Ovary (tissue), 9 donors: ENCODE data around the gene LAMC1. TPM values are rescaled to one million over a fixed set of nuclear protein-coding genes. Genes with fewer than 3 reads are reported as not detected.
A peak's percentile ranks its signal among the peaks of the same experiment; 100 is the strongest.

ENCODE experiments used
- DNase-seq, 5 donors: peaks; one replicate each; pipeline ENCODE4 v3.0.0-alpha.2; 2019 to 2020
- H3K27ac ChIP-seq, 2 donors: fragments of 200-600 bp; one replicate each; pipeline versions ENCODE4 v1.5.1 to v1.8.0; 2019 to 2022
- H3K27me3 ChIP-seq: fragments of 200-600 bp; one replicate; pipeline ENCODE4 v1.8.0; 2022
- H3K36me3 ChIP-seq: fragments of 200-600 bp; sonication (generic); one replicate; pipeline ENCODE4 v1.5.1; 2019
- H3K4me1 ChIP-seq: one replicate; pipeline ENCODE4 v1.8.1; 2013; ENCODE audit warnings: mild to moderate bottlenecking, moderate library complexity; ENCODE audit not compliant: insufficient read depth
- H3K4me3 ChIP-seq: fragments of 200-600 bp; sonication (generic); one replicate; pipeline ENCODE4 v1.5.1; 2017
- H3K9me3 ChIP-seq, 2 donors: fragments of 200-600 bp in 1 of 2; sonication (generic) in 1 of 2; one replicate each; pipeline versions ENCODE4 v1.5.1 to v1.8.1; 2013 to 2019; ENCODE audit warnings: mild to moderate bottlenecking in 1 of 2, moderate library complexity in 1 of 2
- EP300 ChIP-seq: sonication (generic); formaldehyde crosslinking; IDR thresholded peaks from one replicate; pipeline ENCODE4 v1.6.1; 2017; ENCODE audit warnings: antibody characterized with exemption
- POLR2A ChIP-seq: fragments of 450-650 bp; IDR thresholded peaks from one replicate; pipeline ENCODE4 v1.6.1; 2017; ENCODE audit warnings: antibody characterized with exemption, mild to moderate bottlenecking, moderate library complexity
- WGBS, 3 donors: extraction: QIAGEN DNeasy Blood & Tissue Kit in 1 of 3; methylation state at CpG; one replicate each; pipeline versions ENCODE4 v1.1.5 to v1.1.7; 2013 to 2017; 5-methylcytosine and 5-hydroxymethylcytosine counted together
- intact Hi-C, 4 donors: fragments of 100-400 bp; cut with DNase I; formaldehyde crosslinking; loops; one replicate each; pipeline versions ENCODE4 v1.11.0 to v1.15.1; 2022 to 2023
- polyA plus RNA-seq, 2 donors: library from polyadenylated mRNA; stranded (reverse); fragments of 200-250 nt in 1 of 2; fragments of 350-450 nt in 1 of 2; fragmentation: Illumina TruSeq in 1 of 2; extraction: RNeasy Lipid Tissue Mini Kit (QIAGEN cat#74804) in 1 of 2; gene quantifications; one replicate each; pipeline ENCODE4 v1.2.3, GENCODE V29; 2013 to 2014
- total RNA-seq, 7 donors: library from RNA; depleted of rRNA in 2 of 7; stranded (reverse); fragments of >200 nt in 2 of 7; fragmentation: NEBNext Ultra II Directional in 3 of 7; extraction: Animal tissue kit (Norgen Biotek cat#: 25700) in 3 of 7; gene quantifications; one replicate each; pipeline versions ENCODE4 v1.1.0 to v1.2.4, GENCODE V29; 2016 to 2023
- TF ChIP-seq, protein P1 (sequence below), 3 donors: fragments of 450-650 bp in 2 of 3; fragments of 200-600 bp in 1 of 3; IDR thresholded peaks; one replicate each; pipeline versions ENCODE4 v1.5.1 to v1.8.0; 2016 to 2022; ENCODE audit warnings: antibody characterized with exemption in 3 of 3, mild to moderate bottlenecking in 1 of 3
- donor health status: DM: no; HTN: no; CAD: no; lungs with moderate emphysema.
- donor health status: DM: no; HTN: no; CAD: no.
- donor health status: Bipolar disorder and iron deficiency.
- donor health status: DM: yes; HTN: yes; CAD: no.
- donor health status: DM: no; HTN: no; CAD: no.
- donor health status: DM: yes; HTN: yes; CAD: no.

Gene LAMC1
- total and polyA plus RNA-seq, 9 donors, result 51.3 to 205 (median 85.2) TPM

DNA sequence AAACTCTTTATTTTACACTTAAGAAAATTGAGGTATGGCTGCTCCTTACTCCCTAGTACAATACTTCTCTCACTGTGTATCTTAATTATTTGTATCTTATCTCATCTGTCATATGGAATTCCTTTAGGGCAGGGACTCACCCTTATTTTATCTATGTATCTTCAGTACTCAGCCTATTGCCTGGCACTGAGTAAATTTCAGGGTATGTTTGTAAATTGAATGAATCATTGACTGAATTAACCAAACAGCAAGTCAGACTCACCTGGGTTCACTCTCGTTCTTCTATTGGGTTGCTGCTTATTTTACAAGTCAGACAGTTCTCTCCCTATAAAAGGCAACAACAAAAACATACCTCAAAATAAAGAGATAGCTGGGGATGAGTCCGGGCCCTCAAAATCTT, 63.8 kb downstream of the LAMC1 start:
- Histone ChIP-seq H3K27me3 (no peaks in the 10 kb centered on the region), H3K27ac (no peak overlapping the region), H3K9me3 (no peaks in the 10 kb centered on the region), H3K4me3 (no peak overlapping the region), H3K4me1 (peaks cover 7% of the 10 kb centered on the region), H3K36me3 (no peaks in the 10 kb centered on the region)
- no peak for TF ChIP-seq EP300
- no peak for TF ChIP-seq POLR2A
- TF ChIP-seq, protein P1, sequence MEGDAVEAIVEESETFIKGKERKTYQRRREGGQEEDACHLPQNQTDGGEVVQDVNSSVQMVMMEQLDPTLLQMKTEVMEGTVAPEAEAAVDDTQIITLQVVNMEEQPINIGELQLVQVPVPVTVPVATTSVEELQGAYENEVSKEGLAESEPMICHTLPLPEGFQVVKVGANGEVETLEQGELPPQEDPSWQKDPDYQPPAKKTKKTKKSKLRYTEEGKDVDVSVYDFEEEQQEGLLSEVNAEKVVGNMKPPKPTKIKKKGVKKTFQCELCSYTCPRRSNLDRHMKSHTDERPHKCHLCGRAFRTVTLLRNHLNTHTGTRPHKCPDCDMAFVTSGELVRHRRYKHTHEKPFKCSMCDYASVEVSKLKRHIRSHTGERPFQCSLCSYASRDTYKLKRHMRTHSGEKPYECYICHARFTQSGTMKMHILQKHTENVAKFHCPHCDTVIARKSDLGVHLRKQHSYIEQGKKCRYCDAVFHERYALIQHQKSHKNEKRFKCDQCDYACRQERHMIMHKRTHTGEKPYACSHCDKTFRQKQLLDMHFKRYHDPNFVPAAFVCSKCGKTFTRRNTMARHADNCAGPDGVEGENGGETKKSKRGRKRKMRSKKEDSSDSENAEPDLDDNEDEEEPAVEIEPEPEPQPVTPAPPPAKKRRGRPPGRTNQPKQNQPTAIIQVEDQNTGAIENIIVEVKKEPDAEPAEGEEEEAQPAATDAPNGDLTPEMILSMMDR (IDR thresholded peaks at IDR 0.05), result no peak
- intact Hi-C loops, result no loop called here
- DNase-seq, result no peak
- WGBS, 3 donors, result 88 to 92% (median 91%) methylated on average over 2 of the region's 2 CpGs

DNA sequence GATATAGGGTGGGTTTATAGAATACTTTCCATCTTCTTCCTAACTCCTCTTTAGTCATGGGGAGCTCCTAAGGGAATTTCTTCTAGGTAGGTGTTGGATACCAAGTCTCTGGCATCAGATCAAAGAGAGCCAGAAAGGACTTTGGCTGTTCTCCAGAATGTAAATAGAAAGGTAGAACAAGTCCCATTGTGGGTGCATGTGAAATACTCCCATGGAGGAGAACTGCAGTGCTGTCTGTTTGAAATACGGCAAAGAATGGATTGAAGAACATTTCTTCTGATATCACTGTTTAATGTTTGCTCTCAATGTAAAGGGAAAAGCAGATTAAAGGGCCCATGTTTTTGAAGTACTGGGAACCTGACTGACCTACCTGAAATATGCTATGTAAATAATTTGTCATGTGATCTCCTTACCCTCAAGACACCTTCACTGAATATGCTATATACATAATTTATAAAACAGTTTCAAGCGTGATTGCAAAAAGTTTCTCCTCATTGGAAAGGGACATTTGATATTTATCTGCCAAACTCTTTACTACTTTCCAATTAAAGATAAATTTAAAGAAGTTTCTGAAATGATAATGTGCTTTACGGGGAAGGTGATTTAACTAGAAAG, 65.9 kb downstream of the LAMC1 start:
- Histone ChIP-seq H3K4me1 (peaks cover 19% of the 10 kb centered on the region), H3K9me3 (no peaks in the 10 kb centered on the region), H3K36me3 (no peaks in the 10 kb centered on the region), H3K27ac (no peak overlapping the region), H3K4me3 (no peak overlapping the region), H3K27me3 (no peaks in the 10 kb centered on the region)
- WGBS, 3 donors, result 96 to 98% (median 96%) methylated on average over 3 of the region's 3 CpGs
- TF ChIP-seq EP300 (no peak), POLR2A (no peak)
- TF ChIP-seq, protein P1 (IDR thresholded peaks at IDR 0.05), result no peak
- intact Hi-C loops, result no loop called here
- DNase-seq, result no peak

- TF ChIP-seq, protein P1 (IDR thresholded peaks at IDR 0.05), result no peak
- TF ChIP-seq POLR2A (no peak), EP300 (no peak)
- intact Hi-C loops, result loop anchor here in 2 of 4 donors (10.0 kb wide), 1 partner anchor 66 kb away; the partner anchor contains the start of gene LAMC1 (in 2 of the 2)
- no peaks in the 10 kb centered on the region for H3K27me3 ChIP-seq
- peaks cover 19% of the 10 kb centered on the region for H3K4me1 ChIP-seq
- no peak overlapping the region for H3K4me3 ChIP-seq
- WGBS, 3 donors, result 28 to 43% (median 33%) methylated on average over 5 of the region's 5 CpGs
- no peaks in the 10 kb centered on the region for H3K9me3 ChIP-seq
- no peaks in the 10 kb centered on the region for H3K36me3 ChIP-seq
- peak in 3 of 5 donors; percentile 27 to 50 (median 37) for DNase-seq
- H3K27ac ChIP-seq, result no peak overlapping the region
Observed at GRCh38 chr1:183090391-183091006, 67.3 kb downstream of the LAMC1 start.

DNA sequence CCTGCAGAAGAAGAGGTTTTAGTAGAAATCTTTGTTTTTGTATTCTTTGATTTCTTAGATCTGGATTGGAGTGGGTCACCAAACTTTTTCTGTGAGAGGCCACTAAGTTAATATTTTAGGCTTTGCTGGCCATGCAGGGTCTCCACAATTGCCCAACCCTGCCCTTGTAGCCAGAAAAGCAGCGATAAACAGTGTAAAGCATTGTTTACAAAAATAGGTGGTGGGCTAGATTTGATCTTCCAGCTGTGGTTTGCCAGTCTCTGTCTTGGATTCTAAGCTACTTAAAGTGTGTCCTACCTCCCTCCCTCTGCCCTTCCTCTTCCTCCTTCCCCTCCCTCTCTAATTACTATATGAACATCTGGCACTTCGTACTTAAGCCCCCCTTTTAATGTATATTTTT, 68.0 kb downstream of the LAMC1 start:
- H3K27me3 ChIP-seq, result no peaks in the 10 kb centered on the region
- TF ChIP-seq EP300 (no peak), POLR2A (no peak)
- TF ChIP-seq, protein P1 (IDR thresholded peaks at IDR 0.05), result no peak
- H3K4me3 ChIP-seq, result no peak overlapping the region
- no peak for DNase-seq
- 23 to 49% (median 37%) methylated on average over 2 of the region's 2 CpGs for WGBS, 3 donors
- H3K4me1 ChIP-seq, result peaks cover 19% of the 10 kb centered on the region
- H3K36me3 ChIP-seq, result no peaks in the 10 kb centered on the region
- no peaks in the 10 kb centered on the region for H3K9me3 ChIP-seq
- intact Hi-C loops, result loop anchor here in 2 of 4 donors (10.0 kb wide), 1 partner anchor 66 kb away; the partner anchor contains the start of gene LAMC1 (in 2 of the 2)
- H3K27ac ChIP-seq, result no peak overlapping the region
